HG03025 (cell line): ENCODE results near the gene NMNAT3.

Experiments
- ATAC-seq: cut with Tn5 transposase; IDR thresholded peaks from one replicate; pipeline ENCODE4 v1.9.1; 2021; ENCODE audit warnings: mild to moderate bottlenecking, moderate library complexity; ENCODE audit not compliant: unreplicated experiment, low FRiP score

NMNAT3 gene

GRCh38 chr3:139526146-139526545, 151.6 kb downstream of the NMNAT3 start:
- no peak for ATAC-seq

- ATAC-seq: no peak
Measured at GRCh38 chr3:139524841-139525636, 152.7 kb downstream of the NMNAT3 start.

GRCh38 chr3:139523718-139524117, 154.1 kb downstream of the NMNAT3 start:
- no peak for ATAC-seq

GRCh38 chr3:139523166-139523565, 154.6 kb downstream of the NMNAT3 start:
- no peak for ATAC-seq

DNA sequence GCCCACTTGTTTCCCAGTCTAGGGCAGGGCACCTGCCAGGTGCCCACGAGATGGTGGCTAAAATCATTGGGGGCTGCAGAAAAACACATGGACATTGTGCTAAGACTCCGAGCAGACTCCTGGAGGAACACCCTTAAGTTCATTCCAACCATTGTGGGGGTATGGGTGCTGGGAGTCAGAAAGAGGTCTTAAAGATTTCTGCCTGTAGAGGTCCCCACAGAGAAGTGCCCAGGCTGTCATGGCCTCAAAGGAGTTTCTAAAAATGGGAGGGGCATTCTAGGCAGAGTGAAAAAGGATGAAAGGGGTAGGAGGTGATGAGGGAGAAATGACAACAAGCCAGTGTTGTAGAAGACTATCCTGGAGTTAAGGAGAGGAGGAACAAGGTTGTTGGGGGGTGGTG, 155.4 kb downstream of the NMNAT3 start:
- ATAC-seq: no peak

GRCh38 chr3:139521816-139522215, 156.0 kb downstream of the NMNAT3 start:
- ATAC-seq: no peak

GRCh38 chr3:139521144-139521543, 156.6 kb downstream of the NMNAT3 start:
- no peak for ATAC-seq

DNA sequence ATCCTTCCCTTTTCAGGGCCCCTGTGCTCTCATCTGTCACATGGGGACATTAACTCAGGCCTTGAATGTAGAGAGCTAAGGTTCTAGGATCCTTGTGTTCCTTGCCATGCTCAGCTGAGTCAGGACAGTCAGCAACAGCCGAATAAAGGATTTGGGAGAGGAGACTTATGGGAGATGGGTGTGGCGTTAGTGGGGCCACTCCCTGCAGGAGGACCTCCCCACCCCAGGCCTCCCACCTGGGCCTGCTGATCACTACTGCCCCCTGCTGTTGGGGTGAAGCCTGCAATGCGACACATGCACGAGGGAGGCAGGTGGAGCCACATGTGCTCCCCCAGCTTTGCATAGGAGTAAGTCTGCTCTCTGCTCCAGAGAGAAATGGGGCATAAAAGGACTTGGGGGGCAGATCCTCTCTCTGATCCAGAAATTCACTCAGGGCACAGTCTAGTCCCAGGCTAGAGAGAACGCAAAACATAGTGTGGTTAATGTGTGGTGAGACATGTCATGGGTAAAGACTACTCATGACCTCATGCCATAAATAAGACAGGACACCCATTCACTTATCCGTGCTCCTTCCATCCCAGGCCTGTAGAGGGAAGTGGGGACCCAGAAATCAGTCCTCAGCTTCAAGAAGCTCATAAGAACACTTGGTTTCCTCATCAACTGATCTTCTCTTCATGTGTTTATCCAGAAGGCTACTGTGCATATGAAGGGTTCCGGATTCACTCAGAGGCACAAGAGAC, 157.6 kb downstream of the NMNAT3 start:
- no peak for ATAC-seq

GRCh38 chr3:139518926-139519842, 158.6 kb downstream of the NMNAT3 start:
- no peak for ATAC-seq

GRCh38 chr3:139518306-139518705, 159.5 kb downstream of the NMNAT3 start:
- ATAC-seq: no peak

GRCh38 chr3:139517321-139518065, 160.3 kb downstream of the NMNAT3 start:
- no peak for ATAC-seq

GRCh38 chr3:139514741-139515140, 163.0 kb downstream of the NMNAT3 start:
- no peak for ATAC-seq
